HG03342 (cell line): ENCODE measurements around the gene PITX1.

ENCODE experiments used
- ATAC-seq: cut with Tn5 transposase; IDR thresholded peaks from one replicate; pipeline ENCODE4 v1.9.1; 2021; ENCODE audit warnings: mild to moderate bottlenecking, moderate library complexity; ENCODE audit not compliant: unreplicated experiment

PITX1 gene

DNA sequence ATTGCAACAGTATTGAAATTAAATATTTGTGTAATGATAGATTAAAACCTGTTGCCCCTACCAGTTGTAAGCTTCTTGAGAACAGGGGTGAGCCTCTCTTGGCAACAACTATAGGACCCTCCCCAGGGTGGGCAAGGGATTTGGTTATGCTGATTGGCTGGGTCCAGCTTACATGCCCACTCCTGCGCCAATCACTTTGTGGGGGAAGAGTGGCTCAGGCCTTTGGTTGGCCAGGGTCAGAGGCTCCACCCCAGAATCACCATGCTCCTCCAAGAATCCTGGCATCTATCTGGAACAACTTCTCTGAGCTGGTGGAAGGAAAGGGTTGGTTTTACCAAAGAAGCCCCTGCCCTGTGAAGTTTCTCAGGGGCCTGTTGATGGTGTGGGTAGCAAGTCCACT lies 8.6 kb upstream of the PITX1 start:
- no peak for ATAC-seq

- ATAC-seq, result no peak
Measured at GRCh38 chr5:135041726-135042125, 7.7 kb upstream of the PITX1 start.

GRCh38 chr5:135041145-135041587 lies 7.1 kb upstream of the PITX1 start:
- no peak for ATAC-seq

GRCh38 chr5:135040333-135041144 lies 6.5 kb upstream of the PITX1 start:
- ATAC-seq, result no peak

GRCh38 chr5:135040034-135040332 lies 6.0 kb upstream of the PITX1 start:
- no peak for ATAC-seq

DNA sequence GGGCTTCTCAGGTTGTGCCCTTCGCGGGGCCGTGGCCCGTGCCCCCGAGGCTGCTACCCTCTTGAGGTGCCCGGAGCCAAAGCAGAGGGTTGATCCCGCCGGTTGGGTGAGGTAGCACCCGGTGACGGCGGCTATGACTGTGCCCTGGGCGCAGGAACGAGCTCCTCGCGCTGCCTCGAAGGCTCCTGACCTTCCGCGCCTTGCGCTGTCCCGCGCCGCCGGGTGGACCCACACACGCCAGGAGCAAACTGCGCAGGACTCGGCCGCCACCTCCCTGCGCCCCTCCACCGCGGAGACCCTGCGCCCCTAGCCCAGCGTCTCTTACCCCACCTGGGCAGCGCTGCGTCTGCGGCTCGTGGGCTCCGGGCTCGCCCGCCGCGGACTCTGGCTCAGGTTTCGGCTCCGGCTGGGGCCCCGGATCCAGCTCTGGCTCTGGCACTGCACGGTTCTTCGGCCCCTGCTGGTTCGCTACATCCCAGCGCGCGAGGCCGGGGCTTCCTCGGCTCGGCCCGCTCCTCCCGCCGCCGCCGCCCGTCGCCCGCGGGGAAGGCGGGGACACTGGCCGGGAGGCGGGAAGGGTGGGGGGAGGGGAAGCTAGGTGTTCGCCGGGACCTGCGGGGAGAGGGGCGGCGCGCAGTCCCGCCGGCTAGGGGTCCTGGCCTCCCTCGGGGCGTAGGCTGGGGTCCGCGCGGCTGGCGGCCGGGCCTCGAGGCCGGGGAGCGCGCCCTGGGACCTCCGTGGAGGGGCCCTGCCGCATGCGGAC lies 5.4 kb upstream of the PITX1 start:
- ATAC-seq, result no peak

DNA sequence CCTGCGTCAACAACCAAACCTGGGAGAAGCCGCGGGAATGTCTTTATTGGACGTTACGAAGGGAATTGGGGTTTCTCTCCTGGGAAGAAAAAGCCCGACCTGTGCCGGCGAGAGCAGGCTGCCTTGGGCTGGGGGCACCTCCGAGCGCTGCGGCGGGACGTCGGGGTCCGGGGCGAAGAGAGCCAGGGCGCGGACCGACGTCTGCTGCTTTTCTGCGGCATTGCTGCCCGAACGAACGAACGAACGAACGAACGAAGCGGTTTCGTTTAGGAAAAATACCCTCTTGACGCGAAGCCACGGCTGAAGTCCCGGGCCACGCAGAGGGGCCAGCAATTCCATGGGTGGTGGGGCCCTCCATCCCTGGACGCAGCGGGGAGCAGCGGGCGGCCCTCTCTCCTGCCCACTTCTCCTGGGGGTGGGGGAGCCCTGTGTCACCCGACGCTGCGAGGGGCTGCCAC lies 4.8 kb upstream of the PITX1 start:
- ATAC-seq, result no peak

- ATAC-seq, result no peak
Measured at GRCh38 chr5:135038205-135038812, 4.3 kb upstream of the PITX1 start.

DNA sequence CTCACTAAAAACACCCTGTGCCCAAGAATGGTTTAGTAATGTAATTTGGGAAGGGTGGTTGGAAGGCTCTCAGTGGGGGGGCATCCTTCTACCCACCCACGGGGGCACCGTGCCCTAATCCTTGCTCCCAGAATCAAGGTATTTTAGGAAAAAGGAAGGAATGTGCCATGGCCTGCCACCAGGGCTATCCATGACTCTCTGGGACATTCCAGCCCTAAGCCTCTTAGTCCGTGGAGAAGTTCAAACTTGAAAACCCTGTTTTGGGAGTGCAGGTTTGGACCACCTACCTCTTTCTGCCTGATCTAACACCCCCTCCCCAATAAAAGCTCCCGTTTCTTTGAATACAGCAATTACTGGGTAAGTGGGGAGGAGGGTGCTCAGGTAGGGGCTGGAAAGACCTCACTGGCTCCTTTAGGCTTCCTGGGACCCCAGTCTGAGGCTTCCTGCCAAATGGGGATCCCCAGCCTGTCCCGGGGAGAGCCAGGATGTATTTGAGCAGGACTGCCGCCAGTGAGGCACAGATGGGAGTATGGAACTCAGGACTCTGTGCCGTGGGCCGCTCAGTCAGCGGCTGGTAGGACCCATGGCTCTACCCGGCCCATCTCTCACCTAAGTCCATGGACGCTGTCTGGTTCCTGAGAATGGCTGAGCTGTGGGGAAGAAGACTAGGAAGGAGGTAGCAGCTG lies 3.6 kb upstream of the PITX1 start:
- no peak for ATAC-seq

DNA sequence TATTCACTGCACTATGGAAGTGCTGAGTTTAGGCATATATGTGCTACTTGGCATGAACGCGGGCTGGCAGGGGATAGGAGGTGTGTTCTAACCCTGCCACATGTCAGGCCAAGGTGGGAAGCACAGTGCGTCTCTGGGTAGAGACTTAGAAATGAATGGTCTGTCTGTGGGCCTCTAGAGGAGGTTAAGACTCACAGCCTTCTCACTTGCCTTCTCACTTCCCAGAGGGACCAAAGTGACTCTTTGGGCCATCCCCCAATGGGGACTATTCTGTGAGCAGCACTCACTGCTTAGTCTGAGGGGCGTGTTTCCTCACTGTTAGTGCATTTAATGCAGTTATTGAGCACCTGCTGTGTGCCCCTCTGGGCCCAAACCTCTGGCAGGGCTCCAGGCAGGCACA lies 2.4 kb upstream of the PITX1 start:
- no peak for ATAC-seq

- ATAC-seq, result no peak
Measured at GRCh38 chr5:135035678-135036030, 1.6 kb upstream of the PITX1 start.

GRCh38 chr5:135034963-135035677 lies 1.1 kb upstream of the PITX1 start:
- no peak for ATAC-seq

GRCh38 chr5:135034236-135034962 lies 371 bp upstream of the PITX1 start:
- ATAC-seq, result no peak

DNA sequence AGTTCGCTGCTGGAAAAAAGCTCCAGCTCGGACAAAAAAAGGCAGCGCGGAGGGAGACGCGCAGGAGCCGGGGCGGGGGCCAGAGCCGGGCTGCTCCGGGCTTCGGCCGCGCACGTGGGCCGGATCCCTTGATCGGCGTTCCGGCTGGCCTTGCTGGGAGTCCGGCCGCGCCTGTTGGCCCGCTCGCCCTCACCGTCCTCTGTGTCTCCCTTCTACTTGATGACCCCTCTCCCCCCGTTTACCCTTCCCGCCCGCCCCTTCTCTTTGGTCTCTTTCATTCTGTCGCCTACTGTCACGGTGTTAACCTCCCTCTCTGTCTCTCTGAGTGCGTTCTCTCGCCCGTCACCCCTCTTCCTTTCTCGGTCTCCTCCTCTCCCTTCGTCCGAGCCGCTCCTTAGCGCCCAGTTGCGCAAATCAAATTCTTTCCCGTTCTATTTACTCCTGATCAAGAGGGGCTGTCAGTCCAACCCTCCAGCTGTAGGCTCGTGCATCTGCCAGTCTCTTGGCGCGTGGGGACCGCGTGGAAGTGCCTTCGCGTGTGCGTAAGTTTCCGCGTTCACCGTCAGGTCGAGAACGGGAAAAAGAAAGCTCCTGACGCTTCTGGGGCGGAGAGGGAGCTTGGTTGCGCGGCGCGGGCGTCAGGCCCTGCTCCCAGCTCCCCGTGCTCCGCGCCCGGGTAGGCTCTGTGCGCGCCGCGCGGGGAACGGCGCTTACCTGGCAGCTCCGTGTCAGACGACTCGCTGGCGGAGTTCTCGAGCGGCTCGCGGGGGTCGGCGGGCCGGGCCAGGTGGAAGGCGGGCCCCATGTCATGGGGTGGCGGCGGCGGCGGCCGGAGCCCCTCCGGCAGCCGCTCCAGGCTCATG lies 798 bp downstream of the PITX1 start:
- no peak for ATAC-seq

- no peak for ATAC-seq
Measured at GRCh38 chr5:135032695-135032998, 1.4 kb downstream of the PITX1 start.

- ATAC-seq, result no peak
Measured at GRCh38 chr5:135031813-135032694, 2.0 kb downstream of the PITX1 start.

DNA sequence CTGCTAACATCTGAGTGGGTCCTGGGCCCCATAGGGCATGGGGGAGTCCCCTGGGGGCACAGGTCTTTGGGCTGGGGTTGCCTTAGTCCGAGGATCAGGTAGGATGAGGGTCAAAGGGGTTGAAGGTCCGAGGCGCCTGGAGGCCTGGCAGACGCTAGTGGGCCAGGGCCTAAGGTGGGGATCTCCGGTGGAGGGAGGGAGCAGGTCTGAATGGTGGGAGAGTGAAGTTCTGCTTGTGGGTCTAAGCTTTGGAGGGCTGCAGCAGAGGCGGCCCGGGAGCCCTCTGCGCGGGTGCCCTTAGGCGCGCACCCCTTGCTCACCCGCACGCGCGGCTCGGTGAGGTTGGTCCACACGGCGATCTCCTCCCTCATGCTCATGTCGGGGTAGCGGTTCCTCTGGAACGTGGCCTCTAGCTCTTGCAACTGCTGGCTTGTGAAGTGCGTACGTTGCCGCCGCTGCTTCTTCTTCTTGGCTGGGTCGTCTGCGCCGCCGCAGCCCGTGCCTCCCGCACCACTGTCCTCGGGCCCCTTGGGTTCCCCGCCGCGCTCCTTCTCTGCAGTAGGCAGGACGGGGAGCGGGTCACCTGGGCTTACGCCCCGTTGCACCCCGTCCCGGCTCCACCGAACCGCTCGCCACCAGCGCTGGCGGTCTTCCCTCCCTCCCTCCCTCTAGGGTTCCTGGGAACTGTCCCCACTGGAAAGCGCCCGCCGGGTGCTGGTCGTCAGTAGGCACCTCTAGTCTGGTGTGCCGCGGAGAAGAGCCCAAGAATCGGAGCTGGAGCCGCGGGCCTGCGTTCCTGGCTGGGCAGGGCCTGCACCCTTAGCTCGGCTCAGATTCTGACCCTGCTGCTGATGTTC lies 2.8 kb downstream of the PITX1 start:
- no peak for ATAC-seq
